ENCODE measurements around the gene GLT1D1.

The GLT1D1 gene

GRCh38 chr12:128992116-128992515, 138.8 kb downstream of the GLT1D1 start:
- DNase-seq (ENCODE audit: extremely low read depth in 1 of 2, low read depth in 1 of 2) = no peak

DNA sequence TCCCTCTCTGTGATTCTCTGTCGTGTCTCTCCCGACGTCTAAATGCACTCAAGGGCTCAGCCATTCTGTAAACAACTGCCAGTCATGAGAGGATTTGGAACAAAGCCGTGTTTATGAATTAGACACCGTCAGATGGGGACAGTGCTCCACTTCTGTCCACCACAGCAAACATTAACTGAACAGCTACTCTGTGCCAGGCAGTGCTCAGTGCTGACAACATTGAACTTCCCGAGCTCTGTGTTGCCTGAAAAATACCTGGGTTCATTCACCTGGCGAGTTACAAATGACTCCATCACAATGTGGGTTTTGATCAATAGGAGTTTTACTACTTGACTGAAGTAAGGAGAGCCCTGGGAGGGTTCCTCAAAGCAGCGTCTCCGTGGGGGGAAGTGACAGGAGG, 139.3 kb downstream of the GLT1D1 start:
- no peak for DNase-seq (ENCODE audit: extremely low read depth in 1 of 2, low read depth in 1 of 2)

- no peak for DNase-seq (ENCODE audit: extremely low read depth in 1 of 2, low read depth in 1 of 2)
These were observed 141.6 kb downstream of the GLT1D1 start for GRCh38 chr12:128994856-128995255.

DNA sequence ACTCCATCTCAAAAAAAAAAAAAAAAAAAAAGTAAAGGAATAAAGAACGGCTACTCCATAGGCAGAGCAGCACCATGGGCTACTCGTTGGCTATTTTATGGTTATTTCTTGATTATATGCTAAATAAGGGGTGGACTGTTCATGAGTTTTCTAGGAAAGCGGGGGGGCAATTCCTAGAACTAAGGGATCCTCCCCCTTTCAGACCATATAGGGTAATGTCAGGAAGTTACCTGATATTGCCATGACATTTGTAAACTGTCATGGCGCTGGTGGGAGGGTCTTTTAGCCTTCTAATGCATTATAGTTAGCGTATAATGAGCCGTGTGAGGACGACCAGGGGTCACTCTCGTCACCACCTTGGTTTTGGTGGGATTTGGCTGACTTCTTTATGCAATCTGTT, 142.3 kb downstream of the GLT1D1 start:
- no peak for DNase-seq (ENCODE audit: extremely low read depth in 1 of 2, low read depth in 1 of 2)

- DNase-seq (ENCODE audit: extremely low read depth in 1 of 2, low read depth in 1 of 2) = no peak
These were observed 148.5 kb downstream of the GLT1D1 start for GRCh38 chr12:129001826-129002225.

- no peak for DNase-seq (ENCODE audit: extremely low read depth in 1 of 2, low read depth in 1 of 2)
These were observed 149.1 kb downstream of the GLT1D1 start for GRCh38 chr12:129002427-129002826.

DNA sequence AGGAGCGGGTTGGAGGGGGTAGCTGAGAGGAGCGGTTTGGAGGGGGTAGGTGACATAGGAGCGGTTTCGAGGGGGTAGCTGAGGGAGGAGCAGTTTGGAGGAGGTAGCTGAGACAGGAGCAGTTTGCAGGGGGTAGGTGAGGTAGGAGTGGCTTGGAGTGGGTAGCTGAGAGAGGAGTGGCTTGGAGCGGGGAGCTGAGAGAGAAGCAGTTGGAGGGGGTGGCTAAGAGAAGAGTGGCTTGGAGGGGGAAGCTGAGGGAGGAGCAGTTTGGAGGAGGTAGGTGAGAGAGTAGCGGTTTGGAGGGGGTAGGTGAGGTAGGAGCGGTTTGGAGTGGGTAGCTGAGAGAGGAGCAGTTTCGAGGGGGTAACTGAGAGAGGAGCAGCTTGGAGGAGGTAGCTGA, 152.1 kb downstream of the GLT1D1 start:
- no peak for DNase-seq (ENCODE audit: extremely low read depth in 1 of 2, low read depth in 1 of 2)

DNA sequence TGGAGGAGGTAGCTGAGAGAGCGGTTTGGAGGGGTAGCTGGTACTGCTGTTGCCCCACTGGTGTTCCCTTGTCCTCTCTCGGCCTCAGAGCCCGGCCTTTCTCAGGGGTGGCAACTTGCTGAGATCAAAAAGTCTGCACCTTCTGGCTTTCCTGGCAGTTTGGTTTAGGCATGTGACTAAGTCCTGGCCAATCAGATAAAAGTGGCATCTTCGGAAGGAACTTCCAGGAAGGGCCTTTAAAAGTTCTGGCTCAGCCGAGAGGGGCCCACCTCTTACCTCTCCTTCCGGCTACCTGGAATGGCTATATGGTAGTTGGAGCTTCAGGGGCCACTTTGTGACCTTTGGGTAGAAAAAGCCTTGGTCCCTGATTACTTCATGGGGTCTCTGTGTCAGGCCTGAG, 152.6 kb downstream of the GLT1D1 start:
- DNase-seq (ENCODE audit: extremely low read depth in 1 of 2, low read depth in 1 of 2) = no peak

DNA sequence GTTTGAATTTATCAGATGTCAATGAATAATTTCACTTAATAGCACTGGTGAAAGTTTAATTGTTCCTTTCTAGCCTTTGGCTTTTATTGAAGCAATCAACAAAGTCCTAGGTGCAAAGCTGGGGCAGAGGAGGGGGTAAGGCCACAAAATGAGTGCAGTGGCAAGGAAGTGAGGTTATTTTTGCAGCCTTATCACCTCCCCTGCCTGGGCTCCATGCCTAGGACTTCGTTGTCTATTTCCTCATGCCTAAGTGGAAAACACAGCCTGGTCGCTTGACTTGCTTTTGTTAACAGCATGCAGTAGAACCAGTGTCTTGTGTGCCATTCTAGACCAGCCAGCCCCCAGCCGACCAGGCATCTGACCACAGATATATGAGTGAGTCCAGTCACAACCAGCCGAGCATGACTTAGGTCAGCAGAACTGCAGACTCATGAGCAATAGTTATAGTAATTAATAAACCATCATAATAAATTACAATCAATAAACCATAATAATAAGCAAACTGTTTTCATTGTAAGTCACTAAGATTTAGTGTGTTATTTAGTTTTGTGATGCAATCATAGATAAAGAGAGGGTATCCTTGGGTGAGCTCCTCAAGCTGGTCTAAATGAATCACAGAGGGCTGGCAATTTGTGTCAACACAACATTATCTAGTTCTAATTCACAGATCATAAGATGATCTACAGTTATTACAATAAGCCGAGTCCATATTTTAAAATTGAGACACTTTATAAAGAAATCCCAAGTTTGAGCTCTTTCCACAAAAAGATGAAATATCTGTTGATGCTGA, 156.8 kb downstream of the GLT1D1 start:
- no peak for DNase-seq (ENCODE audit: extremely low read depth in 1 of 2, low read depth in 1 of 2)

- no peak for DNase-seq (ENCODE audit: extremely low read depth in 1 of 2, low read depth in 1 of 2)
These were observed 162.9 kb downstream of the GLT1D1 start for GRCh38 chr12:129016159-129016558.

- no peak for DNase-seq (ENCODE audit: extremely low read depth in 1 of 2, low read depth in 1 of 2)
These were observed 171.8 kb downstream of the GLT1D1 start for GRCh38 chr12:129025055-129025454.

GRCh38 chr12:129028844-129029243, 175.6 kb downstream of the GLT1D1 start:
- no peak for DNase-seq (ENCODE audit: extremely low read depth in 1 of 2, low read depth in 1 of 2)
